HG03095 (cell line): ENCODE measurements around the gene MND1.
A peak's percentile ranks its signal among the peaks of the same experiment; 100 is the strongest.
"Not testable (repeated sequence)": the region's sequence is repeated elsewhere in the genome, so short reads cannot be mapped to it uniquely, and the experiment has no call there.

Experiments used
- ATAC-seq: cut with Tn5 transposase; IDR thresholded peaks from one replicate; pipeline ENCODE4 v1.9.1; 2021; ENCODE audit warnings: moderate library complexity; ENCODE audit not compliant: unreplicated experiment

The MND1 gene

DNA sequence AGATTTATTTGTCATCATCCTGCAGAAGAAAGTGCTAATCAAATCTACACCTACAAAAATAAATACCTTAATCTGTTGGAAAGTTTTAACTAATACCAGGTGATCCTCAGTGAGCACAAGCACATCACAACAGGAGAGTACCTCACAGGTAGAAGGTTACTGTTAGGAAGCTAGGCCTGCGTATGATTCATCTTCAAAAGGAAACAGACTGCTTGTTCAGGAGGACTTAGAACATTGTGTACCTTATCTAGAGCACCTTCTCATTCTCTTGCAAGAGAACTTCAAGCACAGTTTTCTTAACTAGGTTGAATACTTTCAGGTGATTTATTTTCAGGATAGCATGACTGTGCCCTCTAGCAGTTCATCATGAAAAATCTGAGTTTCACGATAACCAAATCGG, 54.2 kb downstream of the MND1 start:
- no peak for ATAC-seq

DNA sequence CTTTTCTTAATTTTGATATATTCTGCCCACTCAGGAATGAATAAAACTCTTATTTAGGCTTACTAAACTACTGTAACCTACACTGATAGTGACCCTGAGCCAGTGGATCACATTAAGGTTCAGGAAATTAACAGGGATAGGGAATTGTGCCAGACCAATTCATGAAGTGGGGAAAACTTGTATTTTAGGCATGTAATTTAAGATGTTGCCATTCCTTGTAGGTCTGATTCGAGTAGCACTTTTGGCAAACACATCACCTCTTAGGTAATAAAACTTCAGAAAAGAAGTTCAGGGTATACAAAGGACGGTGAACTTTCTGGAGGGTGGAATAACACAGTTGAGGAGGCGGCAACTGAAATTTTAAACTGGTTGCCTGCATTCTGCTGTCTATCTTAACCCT, 54.9 kb downstream of the MND1 start:
- no peak for ATAC-seq

DNA sequence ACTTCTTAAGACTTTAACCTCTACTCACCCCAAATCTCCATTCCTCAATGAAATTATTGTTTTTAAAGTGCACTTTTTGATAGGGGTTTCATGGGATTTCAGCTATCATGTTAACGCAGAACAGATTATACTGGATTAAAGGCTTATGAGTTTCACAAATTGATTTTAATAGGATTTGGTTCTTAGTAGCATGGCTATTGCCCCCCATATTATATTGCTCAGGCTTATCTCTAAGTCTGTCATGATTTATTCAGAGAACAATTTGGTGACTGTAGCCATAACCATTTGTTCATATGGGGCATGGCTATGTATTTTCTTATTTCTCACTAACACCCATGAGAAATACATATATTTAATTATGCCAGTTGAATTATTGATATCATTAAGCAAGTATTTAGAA, 57.0 kb downstream of the MND1 start:
- ATAC-seq: no peak

DNA sequence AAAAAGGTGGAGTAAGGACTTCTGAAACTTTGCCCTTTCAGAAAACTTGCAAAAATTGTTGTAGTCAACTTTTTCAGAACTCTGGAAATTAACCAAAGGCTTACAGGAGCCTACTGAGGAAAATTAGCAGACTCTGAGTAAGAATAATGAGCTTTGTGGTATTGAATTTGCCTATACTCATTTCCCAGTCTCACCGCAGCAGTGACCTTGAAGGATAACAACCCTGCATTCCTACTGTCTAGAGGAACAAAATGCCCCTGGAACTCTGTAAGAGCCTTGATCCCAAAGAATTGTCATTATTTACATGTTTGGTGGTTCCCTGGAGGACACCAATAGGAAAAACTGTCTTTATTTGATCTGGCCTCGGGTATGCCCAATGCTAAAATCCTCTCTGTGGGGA, 57.9 kb downstream of the MND1 start:
- no peak for ATAC-seq

DNA sequence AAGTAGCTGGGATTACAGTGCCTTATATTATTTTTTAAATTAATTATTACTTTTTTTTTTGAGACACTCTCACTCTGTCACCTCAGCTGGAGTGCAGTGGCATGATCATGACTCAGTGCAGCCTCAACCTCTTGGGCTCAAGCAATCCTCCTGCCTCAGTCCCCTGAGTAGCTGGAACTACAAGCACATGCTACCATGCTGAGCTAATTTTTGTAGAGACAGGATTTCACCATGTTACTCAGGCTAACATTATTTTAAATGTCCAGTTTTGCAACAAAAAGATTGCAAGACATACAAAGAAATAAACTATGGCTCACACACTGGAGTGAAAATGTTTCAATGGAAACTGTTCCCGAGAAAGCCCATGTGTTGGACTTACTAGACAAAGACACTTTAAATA, 59.2 kb downstream of the MND1 start:
- ATAC-seq: no peak

DNA sequence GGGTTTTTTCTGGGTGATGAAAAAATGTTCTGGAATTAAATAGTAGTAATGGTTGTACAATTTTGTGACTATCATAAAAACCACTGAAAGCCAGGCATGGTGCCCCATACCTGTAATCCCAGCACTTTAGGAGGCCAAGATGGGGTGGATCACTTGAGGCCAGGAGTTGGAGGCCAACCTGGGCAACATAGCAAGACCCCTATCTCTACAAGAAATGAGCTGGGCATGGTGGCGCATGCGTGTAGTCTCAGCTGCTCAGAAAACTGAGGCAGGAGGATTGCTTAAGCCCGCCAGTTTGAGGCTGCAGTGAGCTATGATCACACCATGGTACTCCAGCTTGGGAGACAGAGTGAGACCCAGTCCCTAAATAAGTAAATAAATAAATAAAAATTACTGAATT, 63.4 kb downstream of the MND1 start:
- no peak for ATAC-seq

DNA sequence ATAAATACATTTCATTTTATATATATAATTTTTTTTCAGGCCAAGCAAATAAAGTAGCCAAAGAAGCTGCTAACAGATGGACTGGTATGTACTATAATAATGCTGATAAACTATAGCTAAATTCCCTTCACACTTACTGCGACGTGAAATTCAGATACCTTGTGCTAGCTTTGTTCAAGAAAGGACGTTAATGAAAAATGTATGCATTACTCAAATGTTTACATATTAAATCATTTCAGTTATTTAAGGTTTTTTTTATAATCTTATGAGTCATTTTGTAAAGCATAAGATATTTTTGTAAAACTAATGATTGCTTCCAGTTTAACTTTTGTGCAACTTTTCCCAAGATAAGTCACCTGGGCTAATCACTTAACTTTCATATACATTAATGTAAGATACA, 64.4 kb downstream of the MND1 start:
- no peak for ATAC-seq

DNA sequence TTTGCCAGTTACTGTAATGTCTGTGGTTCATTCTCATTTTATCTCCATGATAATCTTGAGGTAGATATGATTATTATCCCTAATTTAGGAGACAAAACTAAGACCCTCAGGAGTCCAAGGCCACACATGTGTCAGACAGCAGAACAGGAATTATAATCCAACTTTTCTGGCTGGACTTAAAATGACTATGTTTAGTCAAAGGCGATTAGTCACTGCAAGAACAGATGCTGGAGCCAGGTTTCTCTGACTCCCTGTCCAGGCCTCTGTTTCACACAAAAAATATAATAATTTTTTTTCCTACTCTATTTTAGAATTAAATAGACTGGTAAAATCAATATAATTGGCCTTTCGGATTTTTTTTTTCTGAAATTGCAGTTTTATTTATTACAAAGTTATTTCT, 64.9 kb downstream of the MND1 start:
- ATAC-seq: no peak

DNA sequence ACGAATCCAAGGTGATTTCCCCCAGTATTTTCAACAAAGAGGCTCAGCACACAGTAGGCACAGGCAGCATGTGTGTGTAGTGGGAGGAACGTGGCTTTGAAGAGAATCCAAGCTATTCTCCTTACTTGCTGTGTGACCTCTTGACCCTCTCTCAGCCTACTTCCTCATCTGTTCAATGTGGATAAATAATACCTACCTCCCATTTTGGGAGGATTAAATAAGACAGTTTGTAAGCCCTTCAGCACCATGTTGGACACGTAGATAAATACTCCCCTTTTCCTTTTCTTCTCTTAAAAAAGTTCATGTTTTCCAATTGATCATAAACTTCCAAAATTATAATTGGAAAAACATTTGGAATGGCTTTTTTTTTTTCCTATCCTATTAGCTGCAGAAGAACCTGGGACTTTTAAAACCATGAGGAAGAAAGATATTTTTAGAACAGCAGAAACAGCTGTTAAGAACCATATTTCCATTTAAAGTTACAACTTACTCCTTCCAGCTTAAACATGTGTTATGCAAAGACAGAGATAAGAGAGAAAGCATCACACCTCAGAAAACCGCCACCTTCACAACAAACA, 65.5 kb downstream of the MND1 start:
- no peak for ATAC-seq

DNA sequence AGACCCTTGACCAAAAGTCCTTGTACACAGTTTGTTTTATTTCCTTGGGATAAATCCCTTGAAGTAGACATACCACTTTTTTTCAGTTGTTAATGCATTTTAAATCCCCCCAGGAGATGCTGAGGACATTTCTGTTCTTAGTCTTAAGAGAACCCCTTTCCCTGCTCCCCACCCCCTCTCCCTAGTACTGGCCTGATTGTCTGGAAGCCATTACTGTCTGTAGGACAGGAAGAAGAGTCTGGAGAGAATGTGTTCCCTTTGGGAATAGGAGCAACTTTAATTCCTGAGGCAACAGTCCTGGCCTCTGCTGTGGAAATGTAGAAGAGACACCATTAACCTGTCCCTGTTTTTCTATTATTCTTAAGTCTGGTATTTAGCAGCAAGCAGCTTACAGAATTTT, 69.4 kb downstream of the MND1 start:
- no peak for ATAC-seq

DNA sequence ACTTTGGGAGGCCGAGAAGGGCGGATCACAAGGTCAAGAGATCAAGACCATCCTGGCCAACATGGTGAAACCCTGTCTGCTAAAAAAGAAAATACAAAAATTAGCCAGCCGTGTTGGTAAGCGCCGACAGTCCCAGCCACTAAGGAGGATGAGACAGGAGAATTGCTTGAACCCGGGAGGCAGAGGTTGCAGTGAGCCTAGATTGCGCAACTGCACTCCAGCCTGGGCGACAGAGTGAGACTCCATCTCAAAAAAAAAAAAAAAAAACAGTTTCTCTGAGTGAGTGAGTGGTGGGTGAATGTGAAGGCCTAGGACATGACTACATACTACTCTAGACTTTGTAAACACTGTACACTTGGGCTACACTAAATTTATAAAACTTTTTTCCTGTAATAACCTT, 72.0 kb downstream of the MND1 start:
- ATAC-seq: not testable (repeated sequence)

DNA sequence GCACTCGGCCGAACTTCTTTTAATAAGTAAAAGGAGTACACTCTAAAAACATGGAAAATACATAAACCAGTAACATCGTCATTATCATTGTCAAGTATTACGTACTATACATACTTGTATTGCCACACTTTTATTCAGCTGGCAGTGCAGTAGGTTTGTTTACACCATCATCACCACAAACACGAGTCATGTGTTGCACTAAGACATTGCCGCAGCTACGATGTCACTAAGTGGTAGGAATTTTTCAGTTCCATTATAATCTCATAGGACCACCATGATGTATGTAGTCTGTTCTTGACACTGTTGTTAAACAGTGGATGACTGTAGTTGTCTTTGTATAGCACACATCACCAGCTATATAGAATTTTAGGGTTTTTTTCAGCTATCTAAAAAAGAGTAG, 73.6 kb downstream of the MND1 start:
- no peak for ATAC-seq

DNA sequence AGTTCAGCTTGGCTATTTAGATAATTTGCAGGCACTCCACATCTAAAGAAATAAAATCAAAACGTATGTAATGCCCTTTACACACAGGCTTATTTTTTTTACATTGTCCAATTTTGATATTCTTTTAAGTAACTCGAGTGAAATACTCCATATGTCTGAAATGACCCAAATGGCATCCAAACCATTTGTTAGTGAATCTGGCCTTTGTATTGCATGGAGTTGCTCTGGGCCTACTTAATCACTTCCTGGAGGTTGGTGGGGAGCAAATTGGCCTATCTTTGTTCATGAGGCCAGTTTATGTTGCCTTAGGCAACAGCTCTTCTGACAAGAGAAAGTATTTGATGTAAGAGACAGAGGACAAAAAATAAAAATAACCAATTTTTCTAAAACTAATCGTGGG, 74.1 kb downstream of the MND1 start:
- no peak for ATAC-seq

DNA sequence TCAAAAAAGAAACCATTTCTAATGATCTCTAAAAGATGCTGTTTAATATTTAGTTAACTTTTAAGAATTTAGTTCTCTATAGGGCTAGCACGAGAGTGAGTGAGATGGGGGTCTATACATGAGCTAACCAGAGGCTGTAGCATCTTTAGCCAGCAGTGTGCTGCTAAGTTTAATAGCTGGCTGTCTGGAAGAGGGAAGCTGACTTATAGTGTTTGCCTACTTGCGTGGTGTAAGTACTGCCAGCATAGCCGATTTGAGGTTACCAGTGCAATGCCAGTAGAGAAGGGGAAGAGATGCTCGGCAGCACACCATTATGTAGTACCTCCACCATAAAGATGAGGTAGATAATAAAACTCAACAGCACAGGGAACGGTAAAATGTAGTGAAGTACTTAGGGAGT, 74.5 kb downstream of the MND1 start:
- ATAC-seq: no peak

DNA sequence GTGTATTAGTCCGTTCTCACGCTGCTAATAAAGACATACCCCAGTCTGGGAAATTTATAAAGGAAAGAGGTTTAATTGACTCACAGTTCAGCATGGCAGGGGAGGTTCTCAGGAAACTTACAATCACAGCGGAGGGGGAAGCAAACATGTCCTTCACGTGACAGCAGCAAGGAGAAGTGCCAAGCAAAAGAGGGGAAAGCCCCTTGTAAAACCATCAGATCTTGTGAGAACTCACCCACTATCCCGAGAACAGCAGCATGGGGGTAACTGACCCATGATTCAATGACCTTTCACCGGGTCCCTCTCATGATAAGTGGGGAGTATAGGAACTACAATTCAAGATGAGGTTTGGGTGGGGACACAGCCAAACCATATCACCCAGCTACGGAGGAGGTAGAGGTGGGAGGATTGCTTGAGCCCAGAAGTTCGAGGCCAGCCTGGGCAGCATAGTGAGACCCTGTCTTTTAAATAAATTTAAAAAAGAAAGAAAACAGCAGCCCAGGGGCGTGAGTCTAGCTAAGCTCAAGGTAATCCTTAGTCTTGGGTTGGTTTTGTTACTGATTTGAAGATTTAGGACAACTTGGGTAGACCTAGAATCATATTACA, 75.3 kb downstream of the MND1 start:
- ATAC-seq: no peak

DNA sequence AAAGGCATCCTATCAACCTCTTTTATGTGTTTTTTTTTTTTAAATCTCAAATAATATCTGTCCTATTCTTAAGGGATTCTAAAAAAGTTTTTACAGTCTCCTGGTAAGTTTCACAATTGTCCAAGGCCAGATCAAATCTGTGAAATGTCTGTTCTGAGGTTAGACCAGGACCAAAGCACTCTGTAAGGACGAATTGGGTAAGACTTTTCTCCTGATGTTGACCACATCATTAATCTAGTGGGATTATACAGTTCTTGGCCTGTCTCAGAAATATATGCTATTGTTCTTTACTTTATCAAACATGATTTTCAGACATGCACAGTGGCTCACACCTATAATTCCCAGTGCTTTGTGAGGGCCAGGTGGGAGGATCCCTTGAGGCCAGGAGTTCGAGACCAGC, 75.9 kb downstream of the MND1 start:
- ATAC-seq: no peak

DNA sequence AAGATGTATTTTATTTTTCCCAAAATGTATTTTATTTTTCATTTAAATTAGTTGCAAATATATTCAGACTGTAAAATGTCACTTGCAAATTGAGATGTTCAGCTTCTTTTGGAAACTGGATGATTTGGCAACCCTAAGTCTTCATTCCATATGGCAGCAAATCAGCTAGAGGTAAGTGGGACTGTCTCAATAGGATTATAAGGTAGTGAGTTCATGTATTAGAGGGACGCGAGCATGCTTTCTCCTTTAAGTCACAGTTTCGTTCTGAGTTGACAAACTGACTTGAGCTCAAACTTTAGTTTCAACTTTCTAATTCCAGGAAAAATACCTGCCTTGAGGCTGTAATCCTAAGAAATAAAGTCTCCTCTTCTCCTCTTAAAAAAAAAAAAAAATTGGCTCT, 77.5 kb downstream of the MND1 start:
- ATAC-seq: peak; percentile 78

DNA sequence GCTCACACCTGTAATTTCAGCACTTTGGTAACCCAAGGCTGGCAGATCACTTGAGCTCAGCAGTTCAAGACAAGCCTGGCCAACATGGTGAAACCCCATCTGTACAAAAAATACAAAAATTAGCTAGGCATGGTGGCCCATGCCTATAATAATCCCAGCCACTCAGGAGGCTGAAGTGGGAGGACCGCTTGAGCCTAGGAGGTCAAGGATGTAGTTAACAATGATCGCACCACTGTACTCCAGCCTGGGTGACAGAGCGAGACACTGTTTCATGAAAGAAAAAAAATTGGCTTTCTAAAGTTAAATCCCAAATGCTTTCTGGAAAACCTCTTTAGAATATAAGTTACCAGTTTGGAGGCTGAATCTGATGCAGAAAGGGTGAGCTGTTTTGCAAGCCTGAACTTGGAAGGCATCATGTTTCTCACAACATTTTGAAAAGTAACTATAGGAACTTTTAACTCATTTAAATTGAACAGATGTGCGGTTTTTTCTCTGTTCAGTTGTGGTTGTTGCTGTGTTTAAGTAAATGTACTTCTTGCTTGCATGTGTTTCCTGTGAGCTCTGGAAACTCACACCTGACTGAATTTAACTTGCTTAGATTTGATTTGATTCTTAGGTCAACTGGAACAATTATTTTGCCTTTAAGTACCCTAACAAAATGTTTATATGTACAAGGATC, 81.9 kb downstream of the MND1 start:
- peak; percentile 59 for ATAC-seq

DNA sequence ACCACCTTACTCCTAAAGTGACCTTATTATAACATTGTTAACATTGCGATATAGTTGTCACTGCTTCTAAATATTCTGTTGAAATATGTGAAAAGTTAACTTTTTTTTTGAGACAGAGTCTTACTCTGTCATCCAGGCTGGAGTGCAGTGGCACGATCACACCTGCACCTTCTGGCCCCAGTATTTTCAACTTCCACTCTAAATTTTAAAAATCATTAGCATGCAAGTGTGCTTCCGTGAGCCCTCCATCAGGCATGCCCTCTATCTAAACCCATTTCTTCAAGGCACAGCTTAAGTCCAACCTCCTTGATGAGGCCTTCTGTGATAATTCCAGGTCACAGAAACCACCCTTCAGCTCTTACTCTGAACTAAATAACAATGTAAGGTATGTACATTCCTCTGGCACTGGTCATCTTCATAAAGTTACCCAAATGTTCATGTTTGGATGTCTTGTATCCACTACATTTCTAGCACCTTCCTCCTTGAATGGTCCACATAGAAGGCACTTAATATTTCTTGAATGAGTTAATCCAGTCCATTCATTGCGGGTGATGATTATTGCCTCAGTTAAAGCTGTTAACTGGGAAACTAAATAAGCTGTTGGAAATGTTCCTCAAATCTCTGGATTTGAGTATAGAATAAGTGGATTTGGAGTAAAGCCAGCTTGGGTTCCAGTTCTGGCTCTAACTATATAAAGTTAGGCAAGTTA, 83.0 kb downstream of the MND1 start:
- no peak for ATAC-seq

DNA sequence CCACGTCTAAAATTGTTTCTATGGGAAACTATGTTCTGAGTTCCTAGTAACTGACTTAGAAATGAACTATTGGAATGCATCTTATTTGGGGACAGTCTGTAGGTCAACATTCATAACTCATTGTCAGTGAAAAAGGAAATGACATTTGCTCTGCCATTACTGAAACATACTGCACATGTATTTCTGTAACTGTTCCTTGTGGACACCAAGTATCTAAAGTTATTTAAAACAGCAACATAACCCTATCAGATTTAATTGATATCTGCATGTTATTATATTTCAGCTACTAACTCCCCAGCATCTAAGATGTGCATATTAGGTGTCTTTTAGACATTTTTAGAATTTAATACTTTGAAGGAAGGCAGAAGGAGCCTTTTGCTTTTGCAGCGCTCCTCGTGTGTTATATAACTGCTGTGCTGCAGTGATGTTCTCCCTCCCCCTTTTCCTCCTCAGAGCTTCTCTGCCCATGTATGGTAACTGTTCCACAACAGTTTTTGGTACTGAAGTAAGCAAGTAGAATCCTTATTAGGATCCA, 84.5 kb downstream of the MND1 start:
- no peak for ATAC-seq

DNA sequence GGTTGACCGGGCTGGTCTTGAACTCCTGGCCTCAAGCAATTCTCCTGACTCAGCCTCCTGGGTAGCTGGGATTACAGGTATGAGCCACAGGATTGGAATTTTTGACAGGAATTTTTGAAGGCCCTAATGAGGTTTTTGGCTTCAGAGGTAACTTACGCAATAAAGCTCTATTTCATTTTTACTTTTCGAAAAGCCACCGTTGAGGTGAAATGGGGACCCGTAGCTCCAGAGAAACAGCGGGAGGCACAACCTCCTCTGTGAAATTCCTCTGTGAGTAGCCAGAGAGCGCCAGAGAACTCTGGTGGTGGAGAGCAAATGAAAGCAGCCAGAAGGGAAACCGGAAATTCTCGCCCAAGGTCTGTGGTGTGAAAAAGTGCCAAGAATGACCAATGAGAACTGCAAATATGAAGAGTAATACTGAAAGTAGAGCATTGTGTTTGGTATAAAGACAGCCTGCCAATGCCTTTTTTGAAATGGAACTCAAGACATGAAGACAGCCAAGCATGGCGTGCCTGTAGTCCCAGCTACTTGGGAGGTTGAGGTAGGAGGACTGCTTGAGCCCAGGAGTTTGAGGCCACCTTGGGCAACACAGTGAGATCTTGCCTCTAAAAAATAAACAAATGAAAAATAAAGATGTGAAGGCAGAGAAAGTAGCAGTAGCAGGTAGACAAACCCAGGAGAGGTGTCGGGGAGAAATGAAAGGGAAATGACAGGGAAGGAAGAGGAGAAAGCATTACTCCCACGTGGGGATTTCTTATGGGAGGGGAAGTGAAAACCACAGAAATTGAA, 88.7 kb downstream of the MND1 start:
- ATAC-seq: peak; percentile 86
